LNCaP clone FGC (cell line): ENCODE measurements around the gene DEF6.

Source experiments
- DNase-seq: peaks from one replicate; pipeline ENCODE4 v3.0.0-alpha.2; 2011; ENCODE audit warnings: low read depth
- H3K4me3 ChIP-seq: 2 replicates; pipeline ENCODE4 v1.5.1; 2011; ENCODE audit warnings: mild to moderate bottlenecking, low read depth, low read length, control low read depth
- TF ChIP-seq, protein P1 (sequence below): IDR thresholded peaks from 2 replicates; pipeline ENCODE4 v1.5.1; 2012; ENCODE audit warnings: mild to moderate bottlenecking; ENCODE audit not compliant: control insufficient read depth, insufficient read depth; ENCODE audit errors: extremely low read depth

Gene DEF6

DNA sequence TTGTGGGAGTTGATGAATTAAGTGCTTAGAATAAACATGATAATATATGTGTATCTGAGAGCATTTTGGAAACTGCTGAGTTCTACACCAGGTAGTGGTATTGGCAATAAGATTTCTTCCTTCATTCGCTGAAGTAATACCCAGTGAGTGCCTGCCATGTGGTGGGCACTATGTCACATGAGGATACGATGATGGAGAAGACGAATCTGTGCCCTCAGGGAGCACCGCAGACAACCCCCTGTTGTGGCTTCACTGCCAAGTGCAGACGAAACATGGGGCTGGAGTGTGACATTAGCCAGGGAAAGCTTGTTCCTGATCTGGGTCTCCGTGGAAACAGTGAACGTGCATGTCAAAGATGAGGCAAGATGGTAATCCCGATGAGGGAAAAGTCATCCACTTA, 30.2 kb upstream of the DEF6 start:
- TF ChIP-seq, protein P1, sequence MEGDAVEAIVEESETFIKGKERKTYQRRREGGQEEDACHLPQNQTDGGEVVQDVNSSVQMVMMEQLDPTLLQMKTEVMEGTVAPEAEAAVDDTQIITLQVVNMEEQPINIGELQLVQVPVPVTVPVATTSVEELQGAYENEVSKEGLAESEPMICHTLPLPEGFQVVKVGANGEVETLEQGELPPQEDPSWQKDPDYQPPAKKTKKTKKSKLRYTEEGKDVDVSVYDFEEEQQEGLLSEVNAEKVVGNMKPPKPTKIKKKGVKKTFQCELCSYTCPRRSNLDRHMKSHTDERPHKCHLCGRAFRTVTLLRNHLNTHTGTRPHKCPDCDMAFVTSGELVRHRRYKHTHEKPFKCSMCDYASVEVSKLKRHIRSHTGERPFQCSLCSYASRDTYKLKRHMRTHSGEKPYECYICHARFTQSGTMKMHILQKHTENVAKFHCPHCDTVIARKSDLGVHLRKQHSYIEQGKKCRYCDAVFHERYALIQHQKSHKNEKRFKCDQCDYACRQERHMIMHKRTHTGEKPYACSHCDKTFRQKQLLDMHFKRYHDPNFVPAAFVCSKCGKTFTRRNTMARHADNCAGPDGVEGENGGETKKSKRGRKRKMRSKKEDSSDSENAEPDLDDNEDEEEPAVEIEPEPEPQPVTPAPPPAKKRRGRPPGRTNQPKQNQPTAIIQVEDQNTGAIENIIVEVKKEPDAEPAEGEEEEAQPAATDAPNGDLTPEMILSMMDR = no peak
- H3K4me3 ChIP-seq = no peak overlapping the region
- no peak for DNase-seq

DNA sequence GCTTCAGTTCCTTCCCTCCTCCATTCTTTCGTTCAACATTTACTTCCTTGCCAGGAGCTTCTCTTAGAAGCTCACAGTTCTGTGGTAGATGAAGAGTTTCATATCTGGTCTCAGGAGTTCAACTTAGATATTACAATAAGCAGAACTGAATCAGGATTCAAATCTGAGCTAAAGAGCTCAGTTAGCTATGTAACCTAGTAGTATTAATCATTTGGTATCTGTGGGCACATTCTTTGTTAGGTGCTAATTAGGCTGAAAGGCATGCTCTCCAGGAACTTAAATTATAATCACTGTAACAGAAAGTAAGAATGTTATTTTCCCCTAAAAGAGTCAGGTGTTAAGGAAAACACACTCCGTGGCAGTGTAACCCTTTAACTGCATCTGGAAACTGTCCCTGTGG, 29.7 kb upstream of the DEF6 start:
- TF ChIP-seq, protein P1 = no peak
- no peak for DNase-seq
- no peak overlapping the region for H3K4me3 ChIP-seq

DNA sequence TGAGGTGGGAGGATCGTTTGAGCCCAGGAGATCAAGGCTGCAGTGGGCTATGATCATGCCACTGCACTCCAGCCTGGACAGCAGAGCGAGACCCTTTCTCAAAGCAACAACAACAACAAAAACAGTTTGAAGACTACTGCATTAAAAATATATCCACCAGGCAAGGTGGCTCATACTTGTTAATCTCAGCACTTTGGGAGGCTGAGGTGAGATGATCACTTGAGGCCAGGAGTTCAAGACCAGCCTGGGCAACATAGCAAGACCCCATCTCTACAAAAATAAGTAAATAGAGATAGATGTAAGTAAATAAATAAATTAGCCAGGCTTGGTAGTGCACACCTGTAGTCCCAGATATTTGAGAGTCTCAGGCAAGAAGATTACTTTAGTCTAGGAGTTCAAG, 25.6 kb upstream of the DEF6 start:
- no peak overlapping the region for H3K4me3 ChIP-seq
- DNase-seq = no peak
- TF ChIP-seq, protein P1 = no peak

DNA sequence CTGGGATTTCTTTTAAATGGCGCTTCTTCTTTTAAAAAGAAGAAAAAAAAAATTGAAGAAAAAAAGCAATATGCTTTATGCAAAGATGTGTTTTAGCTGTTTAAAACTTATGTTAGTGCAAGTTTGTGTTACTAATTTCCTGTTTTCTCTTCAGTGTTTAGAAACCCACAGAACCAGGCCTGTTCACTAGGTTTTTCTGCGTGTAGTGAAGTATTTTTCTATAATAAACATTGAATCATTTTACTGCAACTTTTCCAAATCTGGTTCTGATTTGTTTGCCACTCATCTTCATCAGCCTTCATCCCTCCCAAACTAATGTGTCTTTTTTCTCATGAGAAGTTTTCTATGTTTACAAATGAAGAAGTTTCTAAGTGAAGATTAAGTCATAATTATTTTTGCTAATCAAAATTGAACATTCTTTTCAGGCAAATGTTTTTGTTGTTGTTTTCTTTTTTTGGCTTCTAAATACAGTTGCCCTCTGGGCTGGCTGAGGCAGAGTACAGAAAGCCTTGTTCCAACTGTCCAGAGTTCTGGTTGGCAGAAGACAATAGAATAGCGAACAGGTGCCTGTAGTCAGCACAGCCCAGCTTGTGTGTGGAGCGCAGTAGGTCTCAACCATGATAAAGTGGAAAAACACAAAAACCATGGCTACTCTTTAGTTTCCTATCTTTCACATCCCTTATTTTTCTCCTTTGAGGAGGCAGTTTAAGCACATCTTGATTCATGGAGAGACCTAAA, 23.6 kb upstream of the DEF6 start:
- no peak for DNase-seq
- no peak overlapping the region for H3K4me3 ChIP-seq
- TF ChIP-seq, protein P1 = no peak

DNA sequence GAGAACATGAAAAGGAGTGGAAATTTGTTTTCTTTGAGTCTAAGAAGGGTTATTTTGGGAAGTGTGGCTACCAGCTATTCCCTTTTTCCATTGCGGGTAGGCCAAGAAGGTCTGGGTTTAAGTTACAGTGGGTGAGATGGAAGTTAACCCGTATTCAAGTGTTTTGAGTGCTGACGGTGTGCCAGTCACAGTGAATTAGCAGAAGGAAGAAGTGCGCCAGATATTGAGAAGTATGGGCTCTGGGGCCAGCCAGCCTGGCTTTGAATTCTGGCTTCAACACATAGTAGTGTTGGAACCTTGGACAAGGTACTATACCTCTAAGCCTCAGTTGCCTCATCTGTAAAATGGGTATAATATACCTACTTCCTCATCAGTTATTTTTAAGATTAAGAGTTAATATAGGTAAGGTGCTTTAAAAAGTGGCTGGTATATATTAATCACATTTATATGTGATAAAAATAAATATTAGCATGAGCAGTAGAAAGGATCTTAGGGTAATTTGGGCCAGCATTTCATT, 21.8 kb upstream of the DEF6 start:
- no peak overlapping the region for H3K4me3 ChIP-seq
- DNase-seq = no peak
- TF ChIP-seq, protein P1 = no peak

DNA sequence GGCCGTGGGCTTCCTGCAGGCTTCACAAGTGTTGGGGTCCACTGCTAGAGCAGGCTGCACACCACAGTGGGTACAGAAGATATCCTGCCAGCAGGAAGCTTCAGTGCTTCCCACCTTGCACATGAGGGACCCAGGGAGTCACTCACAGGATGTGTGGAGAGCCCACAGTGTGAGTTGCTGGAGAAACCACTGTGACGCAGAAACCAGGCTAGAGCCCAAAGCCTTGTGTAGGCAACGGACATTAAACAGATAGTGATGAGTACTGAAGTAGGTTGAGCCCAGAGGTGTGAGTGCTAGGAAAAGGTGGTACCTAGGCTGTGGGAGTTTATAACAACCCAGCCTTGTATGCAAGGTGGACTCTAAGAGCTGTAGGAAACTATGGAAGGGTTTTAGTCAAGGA, 18.9 kb upstream of the DEF6 start:
- DNase-seq = no peak
- TF ChIP-seq, protein P1 = no peak
- H3K4me3 ChIP-seq = no peak overlapping the region

DNA sequence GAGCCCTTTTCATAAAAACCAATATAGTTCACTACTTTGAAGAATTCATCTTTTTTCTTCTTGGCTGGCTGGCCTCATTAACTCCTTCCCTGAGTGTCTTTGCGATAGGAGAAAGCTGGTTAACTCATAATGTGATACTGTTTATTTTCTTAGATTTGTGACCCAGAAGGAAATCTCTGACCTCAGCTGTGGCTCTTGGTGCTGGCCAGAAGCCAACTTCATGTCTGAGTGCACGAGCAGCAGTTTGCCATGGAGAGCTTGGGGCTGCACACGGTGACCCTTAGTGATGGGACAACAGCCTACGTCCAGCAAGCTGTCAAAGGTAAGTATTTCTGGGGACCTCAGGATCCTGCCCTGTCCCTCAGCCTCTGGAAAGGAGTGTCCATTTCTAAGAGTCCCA, 16.7 kb upstream of the DEF6 start:
- TF ChIP-seq, protein P1 = no peak
- no peak overlapping the region for H3K4me3 ChIP-seq
- no peak for DNase-seq
